ENCODE data around the gene NHERF1.
A peak's percentile ranks its signal among the peaks of the same experiment; 100 is the strongest.

DNA sequence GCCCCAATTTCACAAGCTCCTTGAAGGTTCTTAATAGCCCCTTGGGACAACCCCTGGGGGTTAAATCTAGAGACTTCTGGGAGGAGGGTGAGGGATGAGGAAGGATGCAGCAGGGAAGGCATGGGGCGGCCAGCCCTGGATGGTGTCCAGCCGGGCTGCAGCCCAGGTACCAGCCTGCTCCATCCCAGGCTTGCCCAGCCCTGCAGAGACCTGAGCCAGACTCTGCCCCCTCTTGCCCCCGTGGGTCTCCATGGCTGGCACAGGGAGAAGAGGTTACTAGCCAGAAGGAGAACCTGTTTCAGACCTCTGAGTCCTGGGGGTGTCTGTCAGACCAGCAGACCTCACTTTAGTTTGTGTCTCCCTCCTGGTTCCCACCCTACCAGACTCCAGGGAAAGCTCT lies 8.5 kb downstream of the NHERF1 start:
- TF ChIP-seq, protein P1, sequence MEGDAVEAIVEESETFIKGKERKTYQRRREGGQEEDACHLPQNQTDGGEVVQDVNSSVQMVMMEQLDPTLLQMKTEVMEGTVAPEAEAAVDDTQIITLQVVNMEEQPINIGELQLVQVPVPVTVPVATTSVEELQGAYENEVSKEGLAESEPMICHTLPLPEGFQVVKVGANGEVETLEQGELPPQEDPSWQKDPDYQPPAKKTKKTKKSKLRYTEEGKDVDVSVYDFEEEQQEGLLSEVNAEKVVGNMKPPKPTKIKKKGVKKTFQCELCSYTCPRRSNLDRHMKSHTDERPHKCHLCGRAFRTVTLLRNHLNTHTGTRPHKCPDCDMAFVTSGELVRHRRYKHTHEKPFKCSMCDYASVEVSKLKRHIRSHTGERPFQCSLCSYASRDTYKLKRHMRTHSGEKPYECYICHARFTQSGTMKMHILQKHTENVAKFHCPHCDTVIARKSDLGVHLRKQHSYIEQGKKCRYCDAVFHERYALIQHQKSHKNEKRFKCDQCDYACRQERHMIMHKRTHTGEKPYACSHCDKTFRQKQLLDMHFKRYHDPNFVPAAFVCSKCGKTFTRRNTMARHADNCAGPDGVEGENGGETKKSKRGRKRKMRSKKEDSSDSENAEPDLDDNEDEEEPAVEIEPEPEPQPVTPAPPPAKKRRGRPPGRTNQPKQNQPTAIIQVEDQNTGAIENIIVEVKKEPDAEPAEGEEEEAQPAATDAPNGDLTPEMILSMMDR (CRISPR knock-in tag; IDR thresholded peaks at IDR 0.05): no peak
- TF ChIP-seq, protein P2, sequence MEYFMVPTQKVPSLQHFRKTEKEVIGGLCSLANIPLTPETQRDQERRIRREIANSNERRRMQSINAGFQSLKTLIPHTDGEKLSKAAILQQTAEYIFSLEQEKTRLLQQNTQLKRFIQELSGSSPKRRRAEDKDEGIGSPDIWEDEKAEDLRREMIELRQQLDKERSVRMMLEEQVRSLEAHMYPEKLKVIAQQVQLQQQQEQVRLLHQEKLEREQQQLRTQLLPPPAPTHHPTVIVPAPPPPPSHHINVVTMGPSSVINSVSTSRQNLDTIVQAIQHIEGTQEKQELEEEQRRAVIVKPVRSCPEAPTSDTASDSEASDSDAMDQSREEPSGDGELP (IDR thresholded peaks at IDR 0.05; ENCODE audit: borderline replicate concordance, low read depth): no peak
- TF ChIP-seq MYC (CRISPR knock-in tag; IDR thresholded peaks at IDR 0.05; ENCODE audit: borderline replicate concordance) (no peak), CBFB (CRISPR knock-in tag; IDR thresholded peaks at IDR 0.05) (no peak), POLR2A (IDR thresholded peaks at IDR 0.05; ENCODE audit: insufficient read depth in 1 of 2, low read depth in 2 of 2, low read length in 2 of 2) (peak in 1 of 2 experiments; percentile 36; a peak in 1 of 4 replicates), STAT5B (CRISPR knock-in tag; IDR thresholded peaks at IDR 0.05) (no peak), DPF2 (CRISPR knock-in tag; IDR thresholded peaks at IDR 0.05; ENCODE audit: borderline replicate concordance, low read depth) (no peak), FOXM1 (CRISPR knock-in tag; IDR thresholded peaks at IDR 0.05) (no peak), TARDBP (CRISPR knock-in tag; IDR thresholded peaks at IDR 0.05) (no peak), MED8 (CRISPR knock-in tag; IDR thresholded peaks at IDR 0.05; ENCODE audit: insufficient replicate concordance) (no peak)
- TF ChIP-seq, protein P3, sequence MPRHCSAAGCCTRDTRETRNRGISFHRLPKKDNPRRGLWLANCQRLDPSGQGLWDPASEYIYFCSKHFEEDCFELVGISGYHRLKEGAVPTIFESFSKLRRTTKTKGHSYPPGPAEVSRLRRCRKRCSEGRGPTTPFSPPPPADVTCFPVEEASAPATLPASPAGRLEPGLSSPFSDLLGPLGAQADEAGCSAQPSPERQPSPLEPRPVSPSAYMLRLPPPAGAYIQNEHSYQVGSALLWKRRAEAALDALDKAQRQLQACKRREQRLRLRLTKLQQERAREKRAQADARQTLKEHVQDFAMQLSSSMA (CRISPR knock-in tag; IDR thresholded peaks at IDR 0.05): no peak
